IMR-90 (cell line): ENCODE measurements around the gene UNC5A.

Source experiments
- CEBPB ChIP-seq: IDR thresholded peaks from 2 replicates; pipeline ENCODE4 v1.6.1; 2012; ENCODE audit warnings: low read depth, low read length, improper control_type of control experiment
- CTCF ChIP-seq: conservative IDR thresholded peaks from 2 replicates; pipeline ENCODE4 v1.5.1; 2012; ENCODE audit warnings: mild to moderate bottlenecking, low read depth, low read length, improper control_type of control experiment
- MAZ ChIP-seq: IDR thresholded peaks from 2 replicates; pipeline ENCODE4 v1.6.1; 2012; ENCODE audit warnings: low read depth, mild to moderate bottlenecking, low read length, improper control_type of control experiment, moderate library complexity, borderline replicate concordance
- MXI1 ChIP-seq: IDR thresholded peaks from 2 replicates; pipeline ENCODE4 v1.6.1; 2012; ENCODE audit warnings: low read depth, mild to moderate bottlenecking, low read length, moderate library complexity, borderline replicate concordance
- POLR2A ChIP-seq: IDR thresholded peaks from 2 replicates; pipeline ENCODE4 v1.6.1; 2012; ENCODE audit warnings: mild to moderate bottlenecking, low read depth, low read length
- RAD21 ChIP-seq: IDR thresholded peaks from 2 replicates; pipeline ENCODE4 v1.6.1; 2012; ENCODE audit warnings: low read length, improper control_type of control experiment
- RCOR1 ChIP-seq: IDR thresholded peaks from 2 replicates; pipeline ENCODE4 v1.6.1; 2012; ENCODE audit warnings: mild to moderate bottlenecking, low read length, improper control_type of control experiment; ENCODE audit not compliant: insufficient replicate concordance
- RFX5 ChIP-seq: IDR thresholded peaks from 2 replicates; pipeline ENCODE4 v1.8.0; 2012; ENCODE audit warnings: low read depth, mild to moderate bottlenecking, low read length, moderate library complexity

GRCh38 chr5:176781054-176781375, 29.3 kb upstream of the UNC5A start:
- no peak for TF ChIP-seq POLR2A
- TF ChIP-seq CTCF: no peak
- TF ChIP-seq MXI1: no peak
- TF ChIP-seq CEBPB: no peak
- no peak for TF ChIP-seq RAD21
- no peak for TF ChIP-seq RCOR1
- no peak for TF ChIP-seq MAZ
- no peak for TF ChIP-seq RFX5
